HG03280 (cell line): ENCODE data around the gene PDP2.
A peak's percentile ranks its signal among the peaks of the same experiment; 100 is the strongest.

Experiments used
- ATAC-seq: cut with Tn5 transposase; IDR thresholded peaks from one replicate; pipeline ENCODE4 v1.9.1; 2021; ENCODE audit warnings: mild to moderate bottlenecking, moderate library complexity; ENCODE audit not compliant: unreplicated experiment

The PDP2 gene, protein sequence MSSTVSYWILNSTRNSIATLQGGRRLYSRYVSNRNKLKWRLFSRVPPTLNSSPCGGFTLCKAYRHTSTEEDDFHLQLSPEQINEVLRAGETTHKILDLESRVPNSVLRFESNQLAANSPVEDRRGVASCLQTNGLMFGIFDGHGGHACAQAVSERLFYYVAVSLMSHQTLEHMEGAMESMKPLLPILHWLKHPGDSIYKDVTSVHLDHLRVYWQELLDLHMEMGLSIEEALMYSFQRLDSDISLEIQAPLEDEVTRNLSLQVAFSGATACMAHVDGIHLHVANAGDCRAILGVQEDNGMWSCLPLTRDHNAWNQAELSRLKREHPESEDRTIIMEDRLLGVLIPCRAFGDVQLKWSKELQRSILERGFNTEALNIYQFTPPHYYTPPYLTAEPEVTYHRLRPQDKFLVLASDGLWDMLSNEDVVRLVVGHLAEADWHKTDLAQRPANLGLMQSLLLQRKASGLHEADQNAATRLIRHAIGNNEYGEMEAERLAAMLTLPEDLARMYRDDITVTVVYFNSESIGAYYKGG

DNA sequence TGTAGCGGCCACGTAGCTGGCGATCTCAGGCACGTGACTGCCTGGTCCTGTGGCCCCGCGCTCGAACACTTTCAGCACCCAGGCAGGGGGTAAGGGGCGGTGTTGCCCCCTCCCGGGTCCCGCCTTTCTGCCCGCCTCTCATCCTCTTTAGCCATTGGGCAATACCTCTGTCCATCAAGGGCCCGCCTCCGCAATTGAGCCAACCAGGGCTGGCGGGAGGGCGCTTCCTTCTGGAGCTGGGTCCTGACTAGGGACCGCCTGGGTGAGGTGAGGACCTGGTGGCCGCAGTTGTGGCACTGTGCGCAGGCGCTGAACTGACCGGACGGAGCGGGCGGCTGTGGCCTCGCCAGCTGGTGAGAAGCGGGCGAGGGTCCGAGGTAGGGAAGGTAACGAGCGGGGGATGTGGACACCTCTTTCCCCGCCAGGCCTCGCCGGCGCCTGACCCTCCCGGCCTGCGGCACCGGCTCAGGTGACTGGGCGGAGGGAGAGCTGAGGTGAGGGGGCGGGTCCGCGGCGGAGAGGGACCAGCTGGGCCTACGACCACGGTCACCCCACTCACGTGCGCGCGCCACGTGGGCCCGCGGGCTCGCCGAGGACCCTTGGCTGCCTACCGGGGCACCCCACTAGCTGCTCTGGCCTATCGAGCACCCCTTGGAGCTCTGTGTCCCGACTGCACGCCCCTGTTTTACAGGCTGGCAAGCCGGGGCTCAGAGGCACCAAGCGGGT, at the start of gene PDP2:
Gene PDP2 (plus strand): TSS at position 228 of the 726 bp plus-strand sequence. CDS start 3,770 bp downstream, outside the sequence.
- peak; percentile 94 for ATAC-seq

DNA sequence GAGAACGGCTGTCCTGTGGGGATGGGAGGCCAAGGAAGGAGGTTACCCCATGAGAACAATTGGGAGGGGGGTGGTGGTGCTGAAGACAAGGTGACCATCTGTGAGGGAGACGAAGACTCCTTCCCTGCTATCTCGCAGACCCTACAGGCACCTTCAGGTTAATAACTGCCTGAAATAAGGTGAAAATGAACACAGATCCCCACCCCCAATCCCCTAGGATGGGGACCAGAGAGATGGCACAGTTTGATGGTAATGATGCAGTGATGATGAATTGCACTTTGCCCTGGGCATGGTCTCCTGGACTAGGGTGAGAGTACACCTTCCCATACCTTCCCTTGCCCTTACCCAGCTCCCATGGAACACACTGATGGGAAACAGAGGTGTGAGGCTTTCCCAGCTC, 48.1 kb upstream of the PDP2 start:
- no peak for ATAC-seq

DNA sequence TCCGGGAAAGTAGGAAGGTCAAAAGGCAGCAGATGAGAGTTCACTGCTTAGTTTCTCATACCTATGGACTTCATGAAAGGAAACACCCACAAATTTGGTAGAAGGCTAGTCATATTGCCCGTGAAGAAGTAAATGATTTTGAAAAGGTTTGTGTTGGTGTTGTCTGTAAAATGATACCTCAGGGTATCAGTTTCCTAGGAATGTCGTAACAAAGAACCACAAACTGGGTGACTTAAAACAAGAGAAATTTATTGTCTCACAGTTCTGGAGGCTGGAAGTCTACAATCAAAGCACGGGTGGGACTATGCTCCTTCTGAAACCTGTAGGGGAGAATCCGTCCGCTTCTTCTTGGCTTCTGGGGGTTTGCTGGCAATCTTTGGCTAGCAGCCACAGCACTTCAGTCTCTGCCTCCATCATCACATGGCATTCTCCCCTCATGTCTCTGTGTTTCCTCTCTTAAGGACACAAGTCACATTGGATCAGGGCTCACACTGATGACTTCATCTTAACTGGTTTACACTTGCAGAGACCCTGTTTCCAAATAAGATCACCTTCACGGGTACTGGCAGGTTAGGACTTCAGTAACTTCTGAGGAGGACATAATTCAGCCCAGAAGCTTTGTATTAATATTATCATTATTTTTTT, 47.5 kb upstream of the PDP2 start:
- no peak for ATAC-seq

DNA sequence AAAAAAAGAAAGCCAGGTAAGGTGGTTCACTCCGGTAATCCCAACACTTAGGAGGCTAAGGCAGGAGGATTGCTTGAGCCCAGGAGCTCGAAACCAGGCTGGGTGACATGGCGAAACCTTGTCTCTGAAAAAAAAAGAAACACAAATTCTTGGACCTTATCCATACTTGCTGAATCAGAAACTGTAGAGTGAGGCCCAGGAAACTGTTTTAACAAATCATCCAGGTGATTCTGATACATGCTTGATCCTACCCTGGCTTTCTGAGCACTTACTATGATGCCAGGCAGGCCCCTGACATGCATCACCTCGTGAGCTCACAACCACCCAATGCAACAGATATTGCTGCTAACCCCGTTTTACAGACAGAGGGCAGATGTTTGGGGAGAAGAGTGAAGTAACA, 45.6 kb upstream of the PDP2 start:
- no peak for ATAC-seq

DNA sequence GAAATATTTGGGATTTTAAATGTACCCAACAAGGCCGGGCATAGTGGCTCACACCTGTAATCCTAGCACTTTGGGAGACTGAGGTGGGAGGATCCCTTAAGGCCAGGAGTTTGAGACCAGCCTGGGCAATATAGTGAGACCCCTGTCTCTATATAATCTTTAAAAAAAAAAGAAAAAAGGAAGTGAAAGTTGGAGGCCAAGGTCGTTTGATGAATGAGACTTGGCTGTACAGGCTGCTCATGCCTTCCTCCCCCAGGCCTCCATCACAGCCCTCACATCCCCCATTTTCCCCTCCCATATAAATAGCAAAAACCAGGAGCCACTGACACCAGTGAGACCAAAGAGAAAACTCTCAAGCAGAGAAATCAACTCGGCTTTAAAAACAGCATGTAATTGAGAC, 39.4 kb upstream of the PDP2 start:
- ATAC-seq: no peak

DNA sequence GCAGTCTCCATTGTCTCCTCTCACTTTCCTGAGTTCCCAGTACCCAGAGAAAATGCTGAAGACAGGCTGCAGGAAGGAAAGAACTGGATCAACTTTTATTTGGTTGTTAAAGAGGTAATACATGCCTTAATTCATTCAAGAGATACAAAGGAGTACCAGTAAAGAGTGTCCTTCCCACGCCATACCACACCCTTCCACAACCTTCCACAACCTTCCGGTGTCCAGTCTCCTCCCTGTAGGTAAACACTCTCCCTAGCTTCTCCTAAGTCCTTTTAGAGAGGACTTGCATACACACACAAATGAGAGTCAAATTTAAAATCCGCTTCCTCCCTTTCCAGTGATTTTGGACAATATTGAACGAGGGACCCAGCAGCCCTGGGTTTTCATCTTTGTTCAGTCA, 38.9 kb upstream of the PDP2 start:
- ATAC-seq: no peak

DNA sequence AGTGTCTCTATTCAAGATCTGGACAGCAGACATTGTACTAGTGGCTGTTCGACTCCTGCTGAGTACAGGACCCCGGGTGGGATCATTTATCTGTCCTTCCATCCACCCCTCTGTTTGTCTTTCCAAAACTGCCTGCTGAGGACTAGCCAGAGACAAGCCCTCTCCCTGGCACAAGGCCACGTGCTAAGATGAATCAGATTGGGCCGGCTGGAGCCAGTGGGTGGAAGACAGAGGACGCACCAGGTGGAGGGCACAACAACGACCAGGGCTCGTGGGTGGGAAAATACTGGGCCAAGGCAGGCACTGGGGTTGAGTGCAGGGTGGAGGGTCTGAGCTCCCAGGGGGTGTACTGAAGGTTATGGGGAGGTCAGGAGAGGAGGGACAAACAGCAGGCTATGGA, 37.5 kb upstream of the PDP2 start:
- no peak for ATAC-seq

DNA sequence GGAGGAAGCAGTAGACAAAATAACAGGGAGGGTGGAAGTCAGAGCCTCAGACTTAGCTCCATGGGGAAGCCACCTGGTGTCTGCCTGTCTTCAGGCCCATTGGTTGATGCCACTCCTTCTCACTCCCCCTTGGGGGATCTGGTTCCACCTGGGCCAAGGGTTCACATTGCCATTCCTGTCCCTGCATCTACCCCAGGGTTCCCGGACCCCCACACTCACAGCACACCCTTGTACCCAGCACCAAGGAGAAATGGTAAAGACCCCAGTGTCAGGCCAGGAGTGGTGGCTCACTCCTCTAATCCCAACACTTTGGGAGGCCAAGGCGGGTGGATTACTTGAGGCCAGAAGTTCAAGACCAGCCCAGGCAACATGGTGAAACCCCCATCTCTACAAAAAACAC, 37.1 kb upstream of the PDP2 start:
- no peak for ATAC-seq

DNA sequence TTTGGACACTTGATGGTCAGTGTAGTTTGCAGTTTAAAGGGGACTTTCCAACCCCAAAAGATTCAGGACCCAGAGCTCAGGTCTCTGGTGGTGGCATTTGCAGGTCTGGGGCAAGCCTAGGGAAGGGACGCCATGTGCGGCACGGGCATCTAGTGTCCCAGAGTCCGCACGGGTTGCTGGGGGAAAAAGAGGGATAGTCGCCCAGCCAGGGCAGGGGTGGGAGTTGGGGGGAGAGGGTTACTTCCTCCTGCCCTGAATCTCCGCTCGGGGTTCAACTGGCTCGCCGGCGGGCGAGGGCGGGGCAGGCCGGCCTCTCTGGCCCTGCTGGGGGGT, 36.3 kb upstream of the PDP2 start:
- ATAC-seq: no peak

DNA sequence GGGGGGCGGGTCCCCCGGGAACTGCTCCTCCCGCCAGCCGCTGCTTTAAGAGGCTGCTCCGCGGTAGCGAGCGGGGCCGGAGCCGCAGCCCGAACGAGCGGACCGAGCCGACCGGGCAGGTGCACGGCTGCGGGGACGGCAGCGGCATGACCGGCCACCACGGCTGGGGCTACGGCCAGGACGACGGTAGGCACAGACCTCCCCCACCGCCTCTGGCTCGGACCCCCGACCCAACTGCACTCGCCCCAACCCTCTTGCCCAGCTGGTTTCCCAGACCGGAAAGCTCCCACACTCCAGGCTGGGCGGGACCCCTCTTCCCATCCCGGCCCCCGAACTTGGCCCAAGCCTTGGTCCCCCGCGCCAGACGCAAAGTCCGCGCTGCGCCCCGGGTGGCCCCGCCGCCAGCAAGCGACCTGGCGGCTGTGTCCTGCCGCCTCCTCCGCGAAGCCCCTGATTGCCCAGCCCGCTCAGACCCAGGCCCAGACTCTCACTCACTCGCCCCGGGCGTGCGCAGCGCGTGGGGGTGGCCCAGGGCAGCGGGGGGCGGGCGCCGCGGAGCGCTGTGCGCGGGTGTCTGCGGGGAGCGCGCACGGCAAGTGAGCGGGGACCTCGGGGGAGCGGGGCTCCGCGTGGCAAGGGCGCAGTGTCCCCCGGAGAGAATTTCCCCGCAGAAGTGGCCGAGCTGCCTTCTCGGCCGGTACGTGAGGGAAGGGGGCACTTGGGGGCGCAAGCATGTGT, 35.8 kb upstream of the PDP2 start, which contains the start of gene CA7:
Gene CA7 (plus strand): TSS at position 73 of the 738 bp plus-strand sequence. CDS start 74 bp downstream, at position 147.
- ATAC-seq: no peak

DNA sequence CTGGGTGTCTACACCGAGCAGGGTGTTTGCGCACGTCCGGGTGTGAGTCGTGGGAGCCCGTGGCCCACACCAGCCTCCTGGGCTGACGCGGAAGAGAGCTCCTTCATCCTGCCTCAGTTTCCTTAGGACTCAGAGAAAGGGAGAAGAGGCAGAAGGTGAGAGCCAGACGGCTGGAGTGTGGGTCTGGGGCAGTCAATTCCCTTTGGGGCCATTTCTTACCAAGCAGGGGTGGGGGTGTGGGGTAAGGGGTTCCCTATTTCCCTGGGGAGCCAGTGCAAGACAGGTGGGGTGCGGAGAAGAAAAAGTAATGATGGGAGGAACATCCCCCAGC, 35.3 kb upstream of the PDP2 start:
- ATAC-seq: no peak

DNA sequence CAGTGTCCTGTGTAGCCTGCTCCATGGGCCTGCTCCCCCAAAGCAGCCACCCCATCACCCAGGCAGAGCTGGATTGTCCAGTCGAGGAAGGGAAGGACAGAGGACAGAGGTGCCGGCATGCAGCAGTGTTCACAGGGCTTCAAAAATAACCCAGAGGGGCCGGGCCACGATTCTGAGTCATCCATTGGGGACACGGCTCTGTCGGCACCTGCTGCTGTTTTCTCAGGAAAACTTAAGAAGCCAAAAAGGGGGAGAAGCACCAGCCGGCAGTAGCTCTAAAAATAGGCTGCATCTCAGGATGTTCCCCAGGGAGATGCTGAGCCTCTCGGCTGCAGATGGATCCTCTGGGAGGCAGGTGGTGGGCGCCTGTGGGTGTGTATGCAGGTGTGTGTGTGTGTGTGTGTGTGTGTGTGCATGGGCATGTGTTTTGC, 34.5 kb upstream of the PDP2 start:
- no peak for ATAC-seq

DNA sequence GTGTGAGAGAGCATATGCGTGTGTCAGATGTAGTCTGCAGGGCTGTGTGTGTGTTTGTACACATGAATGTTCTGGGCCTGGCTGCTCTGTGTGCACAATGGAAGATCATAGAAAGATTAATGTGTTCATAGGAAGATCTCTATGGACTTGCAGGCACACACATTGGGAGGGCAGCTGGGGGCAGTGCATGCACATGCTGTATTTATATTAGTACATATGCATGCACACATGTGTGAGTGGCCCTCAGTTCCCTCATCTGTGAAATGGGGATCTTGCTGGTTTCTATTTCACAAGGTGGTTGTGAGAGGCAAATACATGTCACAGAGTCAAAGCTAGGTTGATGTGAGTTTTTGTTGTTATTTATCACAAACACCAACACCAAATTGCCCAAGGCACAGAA, 34.0 kb upstream of the PDP2 start:
- no peak for ATAC-seq

DNA sequence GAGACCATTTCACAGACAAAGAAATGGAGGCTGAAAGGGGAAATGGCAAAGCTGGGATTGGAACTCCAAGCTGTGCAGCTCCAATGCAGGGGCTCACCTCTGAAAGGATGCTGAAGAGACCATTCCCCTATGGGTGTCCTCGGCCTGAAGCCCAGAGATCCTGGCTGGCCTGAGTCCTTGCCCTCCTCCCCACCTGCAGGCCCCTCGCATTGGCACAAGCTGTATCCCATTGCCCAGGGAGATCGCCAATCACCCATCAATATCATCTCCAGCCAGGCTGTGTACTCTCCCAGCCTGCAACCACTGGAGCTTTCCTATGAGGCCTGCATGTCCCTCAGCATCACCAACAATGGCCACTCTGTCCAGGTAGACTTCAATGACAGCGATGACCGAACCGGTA, 33.5 kb upstream of the PDP2 start:
- no peak for ATAC-seq

DNA sequence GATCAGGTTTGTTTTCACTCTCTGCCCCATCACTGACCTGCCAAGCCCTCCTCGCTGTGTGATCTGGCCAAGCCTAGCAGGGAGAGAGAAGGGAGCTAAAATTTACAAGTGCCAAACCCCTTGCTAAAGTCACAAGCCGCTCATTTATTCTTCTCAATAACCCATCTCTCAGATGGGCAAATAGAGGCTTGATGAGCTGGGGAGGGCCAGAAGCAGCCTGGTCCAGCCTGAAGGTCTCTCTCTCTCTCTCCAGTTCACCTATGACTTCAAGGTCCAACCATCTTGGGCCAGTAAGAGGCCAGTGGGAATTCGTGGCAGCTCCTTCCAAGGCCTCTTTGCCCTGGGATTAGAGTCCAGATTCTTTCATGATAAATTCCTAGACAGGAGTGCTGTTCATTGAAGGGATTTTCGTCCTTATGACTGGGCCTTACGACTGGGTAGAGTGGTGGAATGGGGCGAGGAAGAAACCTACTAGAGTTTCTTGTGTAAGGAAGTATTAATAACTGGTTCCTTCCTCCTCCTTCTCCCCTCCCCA, 32.7 kb upstream of the PDP2 start:
- ATAC-seq: no peak

DNA sequence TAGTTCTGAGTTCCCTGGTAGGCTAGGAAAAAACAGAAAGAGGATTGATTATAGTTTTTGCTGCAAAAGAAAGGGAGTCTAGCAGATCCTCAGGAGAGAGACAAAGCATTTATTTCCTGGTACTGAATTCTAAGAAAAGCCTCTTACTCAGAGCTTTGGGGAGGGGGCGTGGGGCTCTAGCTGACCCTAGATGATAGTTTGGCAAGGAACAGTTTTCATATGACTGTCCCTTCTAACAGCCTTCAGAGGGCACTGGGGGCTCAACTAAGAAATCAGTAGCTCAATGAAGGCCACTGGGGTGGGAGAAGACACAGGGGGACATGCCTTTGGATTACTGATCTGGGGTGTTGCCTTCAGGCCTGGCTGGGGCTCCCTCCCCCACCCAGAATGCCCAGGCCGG, 32.1 kb upstream of the PDP2 start:
- ATAC-seq: no peak

DNA sequence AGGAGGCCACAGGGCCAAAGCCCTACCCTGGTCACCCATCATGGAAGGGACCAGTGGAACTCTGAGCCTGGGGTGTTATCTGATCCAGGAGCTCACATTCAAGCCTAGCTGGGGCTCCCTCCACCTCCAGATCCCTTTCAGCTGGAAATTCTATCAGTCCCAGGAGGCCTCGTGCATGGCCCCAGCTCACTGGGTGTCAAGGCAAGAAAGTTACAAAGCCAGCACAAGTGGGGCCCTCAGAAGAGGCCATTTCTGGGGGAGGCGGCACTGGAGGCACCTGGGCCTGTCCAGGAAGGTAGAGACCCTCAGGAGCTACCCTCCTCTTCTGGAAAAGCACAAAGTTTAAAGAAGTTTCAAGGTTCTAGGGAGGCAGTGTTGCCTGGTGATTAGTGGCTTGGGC, 31.3 kb upstream of the PDP2 start:
- ATAC-seq: no peak

DNA sequence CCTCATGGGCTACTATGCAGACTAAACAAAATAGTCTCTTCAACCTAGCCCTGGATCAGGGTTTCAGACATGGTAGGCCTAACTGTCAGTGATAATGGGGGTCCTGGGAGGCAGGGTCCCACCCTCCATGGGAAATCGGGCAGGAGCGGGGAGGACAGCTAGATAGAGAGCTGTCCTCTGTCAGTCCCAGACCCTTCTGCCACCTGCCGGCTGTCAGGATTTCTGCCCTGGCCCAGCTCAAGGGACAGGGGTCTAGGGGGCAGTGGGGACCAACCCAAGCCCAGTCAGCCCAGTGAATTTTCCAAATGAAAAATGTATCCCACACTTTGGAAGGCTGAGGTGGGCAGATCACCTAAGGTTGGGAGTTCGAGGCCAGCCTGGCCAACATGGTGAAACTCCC, 30.8 kb upstream of the PDP2 start:
- no peak for ATAC-seq

DNA sequence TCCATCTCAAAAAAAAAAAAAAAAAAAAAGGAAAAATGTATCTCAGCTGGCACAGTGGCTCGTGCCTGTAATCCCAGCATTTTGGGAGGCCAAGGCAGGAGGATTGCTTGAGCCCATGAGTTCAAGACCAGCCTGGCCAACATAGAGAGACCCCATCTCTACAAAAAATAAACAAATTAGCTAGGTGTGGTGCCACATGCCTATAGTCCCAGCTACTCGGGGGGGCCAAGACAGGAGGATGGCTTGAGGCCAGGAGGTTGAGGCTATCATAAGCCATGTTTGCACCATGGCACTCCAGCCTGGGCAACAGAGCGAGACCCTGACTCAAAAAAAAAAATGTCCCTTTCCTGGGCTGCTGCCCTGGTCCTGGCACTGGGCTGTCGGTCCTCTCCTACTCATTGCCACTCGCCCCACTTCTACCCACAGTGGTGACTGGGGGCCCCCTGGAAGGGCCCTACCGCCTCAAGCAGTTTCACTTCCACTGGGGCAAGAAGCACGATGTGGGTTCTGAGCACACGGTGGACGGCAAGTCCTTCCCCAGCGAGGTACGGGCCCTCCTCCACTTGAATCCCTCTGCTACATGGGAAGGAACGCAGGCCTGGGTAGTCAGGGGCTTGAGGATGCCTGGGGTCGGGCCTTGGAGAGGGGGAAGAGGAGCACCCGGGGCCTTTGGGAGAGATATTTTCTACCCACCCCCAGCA, 30.1 kb upstream of the PDP2 start:
- ATAC-seq: no peak
